Tongue (tissue), 2 donors: Measurements from ENCODE around the gene VPS13C. TPM values are rescaled to one million over a fixed set of nuclear protein-coding genes. Genes with fewer than 3 reads are reported as not detected.
"Not testable (repeated sequence)": the region's sequence is repeated elsewhere in the genome, so short reads cannot be mapped to it uniquely, and the experiment has no call there.

ENCODE experiments used
- DNase-seq: peaks from one replicate; pipeline ENCODE4 v3.0.0-alpha.2; 2015
- total RNA-seq: library from RNA; depleted of rRNA; stranded (reverse); fragments of >200 nt; gene quantifications from one replicate; pipeline ENCODE4 v1.2.3, GENCODE V29; 2014

Gene VPS13C
- total RNA-seq, 1 donor from 2014 or later = 93.5 TPM

DNA sequence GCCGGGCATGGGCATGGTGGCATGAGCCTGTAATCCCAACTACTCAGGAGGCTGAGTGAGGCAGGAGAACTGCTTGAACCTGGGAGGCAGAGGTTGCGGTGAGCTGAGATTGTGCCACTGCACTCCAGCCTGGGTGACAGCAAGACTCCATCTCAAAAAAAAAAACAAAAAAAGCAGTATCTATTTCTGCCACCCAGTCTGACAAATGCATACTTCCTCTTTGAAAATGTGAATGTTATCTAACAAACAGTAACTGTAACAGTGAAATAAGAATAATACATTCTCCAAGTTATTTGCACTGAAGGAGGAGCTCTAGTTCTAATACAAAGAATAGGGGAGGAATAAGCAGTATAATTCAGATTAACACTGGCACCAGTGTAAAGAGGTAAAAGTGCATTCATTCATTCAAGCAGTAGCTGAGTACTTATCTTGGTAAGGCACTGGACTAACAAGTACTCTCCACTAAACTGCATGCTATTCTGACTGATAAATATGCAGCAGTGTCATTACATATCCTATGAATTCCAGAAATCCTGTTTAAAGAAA, 12.9 kb downstream of the VPS13C start:
- DNase-seq = no peak

DNA sequence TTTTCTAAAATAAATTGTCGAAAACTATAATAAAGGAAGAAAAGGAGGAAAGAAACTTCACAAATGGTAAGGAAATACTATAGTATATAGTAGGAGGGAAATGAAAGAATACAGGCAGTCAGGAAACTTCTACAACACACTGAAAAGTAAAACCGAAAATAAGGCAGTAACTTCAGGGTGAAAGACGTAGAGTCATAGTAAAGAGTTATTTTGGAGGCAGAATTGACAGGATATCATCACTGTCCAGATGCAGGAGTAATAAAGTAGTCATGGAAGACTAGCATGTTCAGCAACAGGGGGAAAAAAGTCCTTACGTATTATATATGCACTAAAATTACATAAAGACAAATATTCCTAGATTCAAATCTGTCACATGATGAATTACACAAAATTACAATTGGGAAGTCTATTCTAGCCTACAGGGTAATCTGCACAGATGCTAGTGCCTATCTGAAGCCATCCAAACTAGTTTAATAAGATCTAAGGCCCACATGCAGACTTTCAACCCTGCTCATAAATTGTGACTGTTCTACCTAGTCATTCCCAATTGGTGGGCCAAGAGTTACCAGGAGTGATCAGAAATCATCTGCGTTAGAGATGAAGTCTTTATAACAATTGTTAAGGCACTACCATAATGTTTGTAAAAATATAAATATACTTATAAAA, 14.0 kb downstream of the VPS13C start:
- no peak for DNase-seq

DNA sequence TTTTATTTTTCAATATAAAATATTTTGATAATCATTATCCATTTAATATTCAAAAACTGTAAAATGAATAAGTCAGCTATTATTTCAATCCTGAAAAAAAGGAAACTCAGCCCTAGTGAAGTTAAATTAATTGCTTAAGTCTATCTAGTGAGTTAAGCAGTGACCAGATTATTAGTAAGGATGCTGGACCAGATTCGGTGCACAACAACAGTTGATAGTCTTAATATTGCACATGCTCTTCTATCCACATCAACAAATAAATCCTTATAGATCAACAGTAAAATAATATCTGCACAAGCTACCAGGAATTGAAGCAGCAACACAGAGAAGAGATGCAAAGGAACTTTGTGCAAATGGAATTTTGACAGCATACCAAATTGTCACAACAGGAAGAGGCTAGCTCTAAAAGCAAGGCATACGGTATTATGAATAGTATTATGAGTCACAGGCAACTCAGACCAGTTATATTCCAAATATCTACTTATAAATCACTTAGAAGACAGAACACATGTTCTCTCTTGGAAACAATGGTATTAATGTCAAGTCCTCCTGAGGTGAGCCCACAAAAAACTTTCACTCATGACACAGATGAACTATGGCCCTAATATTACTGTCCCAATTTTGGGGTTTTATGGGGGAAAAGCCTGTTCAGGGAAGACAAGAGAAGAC, 24.9 kb downstream of the VPS13C start:
- DNase-seq = no peak

DNA sequence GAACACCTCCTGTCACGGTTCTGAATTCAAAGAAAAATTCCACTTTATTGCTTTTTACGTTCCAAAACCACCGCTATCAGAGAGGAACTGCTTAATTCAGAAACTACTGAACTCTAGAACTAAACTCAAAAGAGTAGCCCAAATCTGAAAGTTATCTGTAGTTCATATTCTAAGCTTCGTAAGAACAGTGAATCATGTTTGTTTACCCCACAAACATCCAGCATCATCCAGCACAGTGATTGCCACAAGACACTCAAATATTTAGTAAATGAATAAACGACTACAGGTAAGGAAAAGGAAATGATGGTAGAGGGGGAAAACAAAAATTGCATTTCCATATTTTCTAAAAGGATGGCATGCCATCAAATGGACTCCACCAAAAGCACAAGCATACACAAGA, 32.3 kb downstream of the VPS13C start:
- no peak for DNase-seq

DNA sequence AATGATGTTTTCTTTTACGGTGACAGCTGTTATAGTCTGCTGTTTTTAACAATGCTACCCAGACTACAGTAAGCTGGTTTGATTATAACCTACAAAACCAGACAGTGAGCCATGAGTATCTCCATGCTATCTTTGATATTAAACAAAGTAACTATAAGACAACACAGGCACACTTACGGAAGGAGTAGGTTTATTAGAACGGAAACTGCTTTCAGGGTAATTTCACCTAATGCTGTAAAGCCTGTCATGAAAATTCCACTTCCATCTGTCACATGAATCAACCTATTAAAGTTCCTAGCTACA, 33.0 kb downstream of the VPS13C start:
- DNase-seq = no peak

DNA sequence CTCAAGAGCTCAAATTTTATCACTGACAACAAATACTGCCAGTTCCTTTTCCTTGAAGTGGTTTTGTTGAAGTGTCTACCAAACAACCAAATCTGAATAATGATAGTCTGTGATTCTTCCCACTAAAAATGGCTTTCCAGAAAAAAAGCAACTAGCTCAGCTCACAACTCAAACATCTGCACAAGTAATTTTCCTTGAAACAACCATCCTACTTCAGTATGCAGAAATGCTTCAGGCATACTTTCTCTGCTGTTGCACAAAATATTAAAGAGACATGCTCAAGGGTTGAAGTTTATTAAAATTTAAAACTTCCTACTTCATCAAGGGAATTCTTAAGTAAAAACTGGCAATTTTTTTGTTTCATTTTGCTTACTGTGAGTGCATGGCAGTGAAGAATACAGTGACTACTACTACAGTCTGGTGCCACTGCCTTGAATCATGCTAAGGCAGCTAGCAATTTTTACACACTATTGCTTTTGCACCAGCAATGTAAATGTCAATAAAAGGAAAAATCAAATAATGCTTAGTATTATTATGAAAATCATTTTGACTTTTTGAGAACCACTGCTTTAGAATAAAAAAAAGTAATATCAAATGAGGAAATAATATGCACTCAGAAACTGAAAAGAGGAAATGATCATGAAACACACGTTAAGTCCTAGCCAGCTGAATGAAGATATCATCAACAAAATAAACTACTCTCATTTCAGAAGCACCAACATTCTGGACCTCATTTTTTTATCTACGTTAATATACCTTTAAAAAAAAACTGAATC, 33.6 kb downstream of the VPS13C start:
- DNase-seq = no peak

DNA sequence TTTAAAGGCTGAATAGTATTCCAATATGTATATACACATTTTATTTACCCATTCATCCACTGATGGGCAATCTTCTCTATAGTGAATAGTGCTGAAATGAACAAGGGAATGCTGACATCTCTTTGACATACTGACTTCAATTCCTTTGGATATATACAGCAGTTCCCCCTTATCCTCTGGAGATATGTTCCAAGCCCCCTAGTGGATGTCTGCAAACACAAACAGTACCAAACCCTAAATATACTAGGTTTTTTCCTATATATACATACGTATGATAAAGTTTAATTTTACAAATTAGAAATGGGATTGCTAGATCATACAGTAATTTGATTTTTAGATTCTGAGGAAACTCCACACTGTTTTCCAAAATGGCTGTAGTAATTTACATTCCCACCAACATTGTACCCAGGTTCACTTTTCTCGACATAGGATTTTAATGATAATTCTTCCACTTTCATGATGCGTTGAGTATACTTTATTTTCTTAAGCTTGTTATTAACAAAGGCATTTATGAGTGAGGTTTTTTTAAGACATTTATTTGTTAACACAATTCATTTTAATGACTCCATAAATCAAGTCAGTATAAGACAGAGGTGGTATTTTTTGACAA, 38.2 kb downstream of the VPS13C start:
- DNase-seq = no peak

DNA sequence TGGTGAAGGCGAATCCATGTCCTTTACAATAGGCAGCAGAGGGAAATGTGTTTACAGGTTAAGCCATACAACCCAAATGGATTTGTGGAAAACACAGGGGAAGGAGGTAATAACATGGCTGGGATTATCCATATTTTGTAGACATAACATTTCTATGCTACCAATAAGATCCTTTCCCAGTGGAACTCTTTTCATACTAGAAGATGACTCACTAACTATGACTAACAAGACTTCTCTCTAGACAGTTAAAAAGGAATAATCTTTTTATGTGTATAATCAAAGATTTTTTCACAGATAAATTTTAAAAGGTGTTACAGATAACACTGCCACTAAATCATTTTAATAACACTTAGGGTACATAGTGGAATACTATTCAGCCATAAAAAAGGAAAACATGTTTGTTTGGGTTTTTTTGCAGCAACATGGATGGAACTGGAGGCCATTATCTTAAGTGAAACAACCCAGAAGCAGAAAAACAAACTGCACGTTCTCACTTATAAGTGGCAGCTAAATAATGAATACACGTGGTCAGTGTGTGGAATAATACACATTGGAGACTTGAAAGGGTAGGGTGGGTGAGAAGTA, 39.6 kb downstream of the VPS13C start:
- no peak for DNase-seq

DNA sequence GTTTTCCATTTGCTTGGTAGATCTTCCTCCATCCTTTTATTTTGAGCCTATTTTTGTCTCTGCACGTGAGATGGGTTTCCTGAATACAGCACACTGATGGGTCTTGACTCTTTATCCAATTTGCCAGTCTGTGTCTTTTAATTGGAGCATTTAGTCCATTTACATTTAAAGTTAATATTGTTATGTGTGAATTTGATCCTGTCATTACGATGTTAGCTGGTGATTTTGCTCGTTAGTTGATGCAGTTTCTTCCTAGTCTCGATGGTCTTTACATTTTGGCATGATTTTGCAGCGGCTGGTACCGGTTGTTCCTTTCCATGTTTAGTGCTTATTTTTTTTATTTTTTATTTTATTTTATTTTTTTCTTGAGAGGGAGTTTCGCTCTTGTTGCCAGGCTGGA, 54.9 kb downstream of the VPS13C start:
- not testable (repeated sequence) for DNase-seq

DNA sequence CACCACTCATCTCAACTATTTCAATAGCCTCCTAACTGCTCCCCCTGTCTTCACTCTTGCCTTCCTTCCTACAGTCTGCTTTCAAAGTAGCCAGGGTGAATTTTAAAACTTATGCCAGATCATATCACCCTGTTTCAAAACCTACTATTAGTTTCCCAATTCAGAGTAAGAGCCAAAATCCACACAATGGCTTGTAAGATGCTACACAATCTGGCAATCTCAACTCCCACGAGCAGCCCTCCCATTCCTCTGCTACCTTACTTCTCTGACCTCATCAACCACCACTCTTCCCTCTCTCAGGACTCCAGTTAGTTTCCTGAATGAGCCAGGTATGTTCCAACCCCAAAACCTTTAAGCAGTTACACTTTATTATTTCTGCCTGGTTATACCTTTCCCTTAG, 62.5 kb downstream of the VPS13C start:
- DNase-seq = no peak

DNA sequence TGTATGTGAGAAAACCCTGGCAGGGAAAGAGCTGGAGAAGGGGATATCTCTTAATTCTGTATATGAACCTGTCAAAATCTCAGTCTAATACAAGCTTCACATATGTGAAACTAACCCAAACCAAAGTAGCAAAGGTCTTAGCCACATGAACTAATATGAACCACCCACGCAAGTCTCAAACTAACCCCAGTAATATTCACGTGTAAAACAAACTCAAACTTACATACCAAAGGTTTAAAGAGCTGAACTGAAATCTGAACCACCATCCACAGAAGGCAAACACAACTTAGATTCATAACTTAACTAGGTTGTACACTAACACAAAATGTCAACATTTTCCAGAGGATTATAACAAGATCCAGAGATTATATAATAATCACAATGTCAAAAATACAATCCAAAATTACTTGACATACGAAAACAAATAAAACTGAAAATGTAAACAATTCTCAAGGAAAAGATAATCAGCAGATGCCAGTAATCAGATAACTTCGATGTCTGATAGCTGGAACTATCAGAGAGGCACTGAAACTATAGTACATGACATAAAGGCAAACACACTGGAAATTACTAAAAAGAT, 64.1 kb downstream of the VPS13C start:
- no peak for DNase-seq

DNA sequence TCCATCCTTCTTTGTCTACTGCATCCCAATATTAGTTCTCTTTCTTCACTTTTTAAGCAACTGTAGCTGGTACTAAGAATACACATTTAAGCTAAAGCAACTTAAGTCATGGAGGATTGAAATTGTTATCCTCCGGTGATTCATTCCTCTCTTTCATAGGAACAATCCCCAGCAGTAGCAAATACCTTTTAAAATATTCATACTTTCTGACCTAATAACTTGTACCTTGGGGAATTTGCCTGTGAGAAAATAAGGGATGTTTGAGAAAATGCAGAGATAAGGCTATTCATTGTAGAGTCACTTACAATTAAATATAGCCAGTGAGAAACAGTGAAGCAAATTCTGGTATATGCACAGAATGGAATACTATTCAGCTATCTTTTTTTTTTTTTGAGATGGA, 66.0 kb downstream of the VPS13C start:
- DNase-seq = no peak

DNA sequence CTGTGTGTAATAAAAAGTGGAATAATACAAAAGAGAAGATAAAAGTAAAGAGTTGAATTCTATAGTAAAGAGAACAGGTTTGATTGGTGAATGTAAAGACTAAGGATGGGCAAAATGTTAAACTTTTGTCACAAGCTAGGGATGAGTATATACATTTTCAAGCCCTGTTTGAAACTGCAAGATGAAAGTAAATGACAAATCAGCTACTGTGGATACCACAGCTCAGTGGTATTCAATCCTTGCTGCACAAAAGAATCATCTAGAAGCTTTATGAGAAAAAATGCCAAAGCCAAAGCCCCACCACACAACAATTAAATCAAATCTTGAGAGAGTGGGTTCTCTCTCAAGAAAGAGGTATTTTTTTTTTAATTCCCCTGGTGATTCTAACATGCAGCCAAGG, 67.7 kb downstream of the VPS13C start:
- DNase-seq = no peak

DNA sequence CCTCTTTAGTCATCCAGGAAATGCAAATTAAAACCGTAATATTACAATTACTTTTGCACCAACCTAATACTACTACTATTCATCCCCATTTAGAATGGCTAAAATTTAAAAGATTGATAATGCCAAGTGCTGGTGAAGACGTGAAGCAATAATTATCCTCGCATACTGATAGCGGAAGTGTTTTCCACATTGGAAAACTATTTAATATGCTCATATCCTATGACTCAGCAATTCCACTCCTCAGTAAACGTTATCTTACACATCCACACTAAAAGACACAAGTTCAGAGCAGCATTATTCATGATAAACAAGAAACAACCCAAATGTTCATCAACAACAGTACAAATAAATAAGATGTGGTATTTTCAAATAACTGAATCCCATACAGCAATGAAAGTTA, 70.6 kb downstream of the VPS13C start:
- DNase-seq = no peak

DNA sequence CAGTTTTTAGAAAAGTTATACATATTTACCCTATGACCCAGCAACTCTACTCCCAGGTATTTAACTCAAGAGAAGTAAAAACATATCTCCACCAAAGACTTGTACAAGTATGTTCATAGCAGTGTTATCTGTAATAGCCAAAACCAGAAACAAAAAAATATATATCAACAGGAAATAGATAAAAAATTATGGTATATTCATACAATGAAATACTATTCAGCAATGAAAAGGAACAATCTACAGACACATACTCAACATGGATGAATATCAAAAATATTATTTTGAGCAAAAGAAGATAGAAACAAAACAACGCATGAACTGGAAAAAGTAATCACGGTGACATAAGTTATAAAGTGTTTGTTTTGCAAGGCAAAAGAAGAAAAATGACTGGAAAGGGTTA, 72.4 kb downstream of the VPS13C start:
- DNase-seq = no peak

DNA sequence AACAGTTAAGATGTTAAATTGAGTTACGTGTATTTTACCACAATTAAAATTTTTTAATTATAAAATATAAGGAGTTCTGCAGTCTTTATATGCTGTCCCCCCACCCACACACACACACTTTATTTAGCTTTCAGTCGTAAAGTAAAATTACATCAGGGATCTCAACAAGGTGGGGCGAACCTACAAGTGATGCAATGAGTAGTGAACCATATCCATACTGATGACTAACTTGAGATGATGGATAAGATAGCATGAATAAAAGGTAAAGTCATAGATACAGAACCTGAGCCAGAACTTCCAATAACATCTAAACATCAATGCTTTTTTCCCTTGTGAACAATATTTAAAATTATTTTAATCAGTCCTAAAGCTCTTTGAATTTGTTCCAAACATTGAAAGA, 77.2 kb downstream of the VPS13C start:
- DNase-seq = no peak

DNA sequence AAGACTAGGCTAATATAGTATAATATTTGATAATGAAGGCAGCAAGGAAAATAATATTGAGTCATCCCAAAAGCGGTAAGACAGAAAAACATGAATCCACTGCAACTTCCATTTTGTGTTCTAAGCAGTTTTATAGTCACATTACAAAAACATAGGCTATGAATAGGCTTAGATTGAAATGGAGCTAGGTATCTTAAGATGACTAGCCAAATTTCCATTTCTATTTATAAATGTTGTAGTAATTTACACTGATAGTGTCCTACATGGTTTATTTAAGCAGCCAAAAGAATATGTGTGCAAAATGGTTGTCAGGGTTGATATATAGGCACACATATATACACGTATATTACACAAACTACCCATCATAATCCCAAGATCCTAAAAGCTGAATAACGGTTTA, 82.0 kb downstream of the VPS13C start:
- DNase-seq = no peak

DNA sequence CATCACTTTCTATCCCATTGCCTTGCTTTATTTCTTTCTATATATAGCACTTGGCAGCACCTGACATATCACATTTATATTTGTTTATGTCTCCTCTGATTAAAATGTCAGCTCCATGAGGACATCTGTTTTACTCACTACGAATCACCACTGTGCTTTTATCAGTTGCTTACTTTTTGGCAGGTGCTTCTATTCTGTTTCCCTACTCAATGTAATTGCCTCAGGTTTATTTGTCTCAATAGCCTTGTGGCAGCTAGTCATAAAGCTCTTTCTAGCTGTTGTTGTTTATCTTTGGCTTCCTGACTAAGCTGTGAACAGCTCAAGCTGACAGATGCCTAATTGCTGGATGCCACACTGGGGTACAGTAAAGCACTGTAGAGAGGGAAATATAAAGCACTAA, 85.5 kb downstream of the VPS13C start:
- no peak for DNase-seq

DNA sequence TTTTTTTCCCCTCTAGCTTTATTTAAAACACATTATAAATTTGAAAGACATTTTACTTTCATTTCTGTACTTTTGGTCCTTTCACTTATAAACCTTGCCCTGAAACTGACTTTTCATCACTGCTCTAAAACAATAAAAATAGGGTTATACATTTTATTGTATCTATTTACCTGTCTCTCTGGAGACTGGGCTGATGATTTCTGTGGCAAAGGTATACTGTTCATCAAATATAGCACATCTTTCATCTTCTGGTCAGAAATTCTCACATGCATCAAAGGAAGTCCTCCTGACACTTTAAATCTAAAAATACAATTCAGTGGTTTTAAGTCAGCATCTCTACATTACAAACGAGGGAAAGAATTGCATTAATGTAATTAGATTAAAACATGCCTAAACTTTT, 86.1 kb downstream of the VPS13C start:
- DNase-seq = no peak

DNA sequence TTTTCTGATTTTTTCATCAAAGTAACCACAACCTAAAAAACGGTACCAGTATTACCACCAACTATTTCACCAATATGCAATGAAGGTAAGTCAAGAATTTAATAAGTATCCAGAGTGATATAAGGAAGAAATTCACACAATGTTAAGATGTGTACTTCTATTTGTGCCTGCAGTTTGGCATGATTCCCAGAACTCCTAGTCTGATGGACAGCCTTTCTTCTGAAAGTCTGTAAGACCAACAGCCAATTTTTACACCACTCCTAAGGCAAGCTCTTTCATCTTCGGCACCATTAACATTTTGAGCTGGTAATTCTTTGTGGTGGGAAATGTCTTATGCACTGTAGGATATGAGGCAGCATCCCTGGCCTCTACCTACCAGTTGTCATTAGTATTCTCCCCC, 108.3 kb downstream of the VPS13C start:
- peak; percentile 2 for DNase-seq

DNA sequence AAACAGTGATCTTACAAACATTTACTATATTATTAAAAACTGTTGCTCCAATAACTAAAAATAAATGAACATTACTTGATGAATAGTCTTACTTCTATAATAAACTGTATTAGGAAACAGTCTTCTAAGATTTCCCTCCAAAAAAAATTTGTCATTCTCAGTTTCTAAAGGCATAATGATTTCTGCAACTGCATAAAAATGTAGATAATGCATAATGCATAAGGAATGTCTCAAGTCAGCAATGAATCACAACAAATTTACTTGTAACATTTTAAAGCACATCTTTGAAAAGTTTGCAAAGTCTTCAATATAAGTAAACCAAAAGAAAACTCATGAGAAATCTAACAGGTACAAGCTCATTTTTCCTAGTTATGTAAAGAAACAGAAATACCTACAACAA, 113.5 kb downstream of the VPS13C start:
- DNase-seq = no peak

DNA sequence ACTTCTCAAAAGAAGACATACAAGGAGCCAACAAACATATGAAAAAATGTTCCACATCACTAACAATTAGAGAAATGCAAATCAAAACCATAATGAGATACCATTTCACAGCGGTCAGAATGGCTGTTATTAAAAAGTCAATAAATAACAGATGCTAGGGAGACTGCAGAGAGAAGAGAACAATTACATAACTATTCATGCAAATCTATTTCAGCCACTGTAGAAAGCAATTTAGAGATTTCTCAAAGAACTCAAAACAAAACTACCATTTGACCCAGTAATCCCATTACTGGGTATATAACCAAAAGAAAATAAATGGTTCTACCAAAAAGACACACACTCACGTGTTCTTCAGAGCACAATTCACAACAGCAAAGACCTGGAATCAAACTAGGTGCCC, 116.3 kb downstream of the VPS13C start:
- no peak for DNase-seq
